GM12878 (cell line): ENCODE results near the gene APOO. TPM values are rescaled to one million over a fixed set of nuclear protein-coding genes. Genes with fewer than 3 reads are reported as not detected.

Experiments used
- ATAC-seq: fragments of 200-7000 bp; cut with Tn5 transposase; 3 replicates; pipeline ENCODE4 v1.9.1; 2020; ENCODE audit warnings: mild to moderate bottlenecking, moderate library complexity
- BruUV-seq: library from RNA; stranded (reverse); fragments of 400-500 nt; replicated peaks from 2 replicates; lab custom pipeline; 2021; lab: Mats Ljungman, UMichigan
- CTCF ChIA-PET: fragments of 300-600 bp; sonication (Branson Sonifier 250); formaldehyde crosslinking; extraction: SDS; loops from one replicate; lab custom pipeline; 2021; ENCODE audit warnings: inconsistent platforms; lab: Yijun Ruan, JAX
- POLR2A ChIA-PET: fragments of 350-600 bp; formaldehyde crosslinking; extraction: SDS; loops from one replicate; lab custom pipeline; 2021; ENCODE audit warnings: inconsistent platforms; lab: Charles Lee
- RAD21 ChIA-PET: fragments of 300-600 bp; sonication (Branson Sonifier 250); formaldehyde crosslinking; loops from one replicate; lab custom pipeline; 2023; ENCODE audit warnings: antibody characterized with exemption; ENCODE audit not compliant: unreplicated experiment; lab: Charles Lee
- SMC1A ChIA-PET: fragments of 300-600 bp; sonication (Branson Sonifier 250); formaldehyde crosslinking; loops from one replicate; lab custom pipeline; 2023; ENCODE audit not compliant: unreplicated experiment, uncharacterized antibody; lab: Charles Lee
- DNase-seq: peaks from one replicate; pipeline ENCODE4 v3.0.0-alpha.2; 2011; ENCODE audit warnings: low read depth, low spot score
- FAIRE-seq: peaks from 3 replicates; lab custom pipeline; 2011; peaks lifted over from hg19 to GRCh38; lab: Jason Lieb, UNC
- H2AFZ ChIP-seq: 2 replicates; pipeline ENCODE4 v1.6.0; 2011; ENCODE audit warnings: low read depth, low read length, control low read depth; ENCODE audit not compliant: control insufficient read depth
- H3K27ac ChIP-seq: 2 replicates; pipeline ENCODE4 v1.5.1; 2011; ENCODE audit warnings: control low read depth; ENCODE audit not compliant: control insufficient read depth, insufficient read depth
- H3K27me3 ChIP-seq, 2 experiments: replicated peaks in 1 of 2; 2 replicates each; pipeline versions ENCODE4 v1.6.0 to v1.6.1; 2011; ENCODE audit warnings: low read length in 1 of 2; ENCODE audit not compliant: control insufficient read depth in 2 of 2, insufficient read depth in 2 of 2
- H3K36me3 ChIP-seq, 2 experiments: 2 replicates each; pipeline ENCODE4 v1.5.1; 2011; ENCODE audit warnings: low read length in 1 of 2; ENCODE audit not compliant: control insufficient read depth in 2 of 2, insufficient read depth in 2 of 2
- H3K4me1 ChIP-seq: 2 replicates; pipeline ENCODE4 v1.6.1; 2011; ENCODE audit warnings: mild to moderate bottlenecking, low read length, moderate library complexity, mixed read lengths; ENCODE audit not compliant: control insufficient read depth, insufficient read depth
- H3K4me2 ChIP-seq: 2 replicates; pipeline ENCODE4 v1.6.0; 2011; ENCODE audit warnings: control low read depth; ENCODE audit not compliant: control insufficient read depth, insufficient read depth
- H3K4me3 ChIP-seq: fragments of 200-600 bp; sonication (generic); 2 replicates; pipeline ENCODE4 v1.5.1; 2016
- H3K79me2 ChIP-seq: 2 replicates; pipeline ENCODE4 v1.6.0; 2011; ENCODE audit warnings: low read length; ENCODE audit not compliant: control insufficient read depth, insufficient read depth
- H3K9ac ChIP-seq: 2 replicates; pipeline ENCODE4 v1.8.0; 2011; ENCODE audit warnings: low read length, control low read depth, mixed read lengths; ENCODE audit not compliant: control insufficient read depth, insufficient read depth
- H3K9me3 ChIP-seq: replicated peaks from 3 replicates; pipeline ENCODE4 v1.5.1; 2011; ENCODE audit warnings: mild to moderate bottlenecking, low read length; ENCODE audit not compliant: control insufficient read depth, insufficient read depth
- H4K20me1 ChIP-seq: 2 replicates; pipeline ENCODE4 v1.6.0; 2011; ENCODE audit not compliant: control insufficient read depth, insufficient read depth
- RCOR1 ChIP-seq: conservative IDR thresholded peaks from 2 replicates; pipeline ENCODE4 v1.6.1; 2012; ENCODE audit warnings: low read depth, low read length, improper control_type of control experiment
- SP1 ChIP-seq: IDR thresholded peaks from one replicate; pipeline ENCODE4 v1.6.1; 2011; ENCODE audit warnings: low read depth, low read length
- SPI1 ChIP-seq: IDR thresholded peaks from 2 replicates; pipeline ENCODE4 v1.6.1; 2011; ENCODE audit warnings: low read depth, mild to moderate bottlenecking, low read length, moderate library complexity, borderline replicate concordance; ENCODE audit not compliant: insufficient read depth
- SREBF2 ChIP-seq: IDR thresholded peaks from 2 replicates; pipeline ENCODE4 v1.6.1; 2012; ENCODE audit warnings: mild to moderate bottlenecking, low read length
- TCF7 ChIP-seq: IDR thresholded peaks from 2 replicates; pipeline ENCODE4 v1.6.1; 2014; ENCODE audit warnings: antibody characterized with exemption, borderline replicate concordance
- ZBTB11 ChIP-seq: fragments of 450-650 bp; formaldehyde crosslinking; IDR thresholded peaks from 2 replicates; pipeline ENCODE4 v1.5.0; 2022; ENCODE audit warnings: mild to moderate bottlenecking, missing genetic modification characterization
- WGBS: methylation state at CpG from one replicate; pipeline ENCODE4 v1.1.6; 2016; ENCODE audit warnings: low lambda C conversion rate; ENCODE audit not compliant: insufficient replicate concordance, insufficient coverage; ENCODE audit errors: missing lambda C conversion rate; 5-methylcytosine and 5-hydroxymethylcytosine counted together
- in situ Hi-C: fragments of 300-500 bp; cut with MboI; formaldehyde crosslinking; loops from 9 replicates; pipeline ENCODE4 v1.14.3; 2018; ENCODE audit warnings: mixed read lengths
- intact Hi-C: fragments of 100-400 bp; cut with micrococcal nuclease; formaldehyde crosslinking; loops from one replicate; pipeline ENCODE4 v1.14.2; 2022; ENCODE audit not compliant: unreplicated experiment
- polyA plus RNA-seq, 11 experiments: library from polyadenylated mRNA; depleted of rRNA in 4 of 11; unstranded in 6 of 11; stranded (reverse) in 5 of 11; fragments of >200 nt; fragmentation: Nextera tagmentation in 4 of 11; fragmentation: Illumina TruSeq in 1 of 11; extraction: Ambion mirVana in 4 of 11; extraction: Trizol in 1 of 11; gene quantifications; 1 replicate in 1 of 11; 2 replicates in 10 of 11; pipeline versions ENCODE4 v1.2.1 to v1.2.3, GENCODE V29; 2011 to 2016; ENCODE audit warnings: inconsistent platforms in 2 of 11, missing spikeins in 2 of 11, low read depth in 1 of 11
- total RNA-seq, 4 experiments: library from RNA; depleted of rRNA in 3 of 4; stranded (reverse); fragments of >200 nt in 3 of 4; fragmentation: Illumina TruSeq in 1 of 4; extraction: Trizol in 1 of 4; gene quantifications; 2 replicates each; pipeline versions ENCODE4 v1.2.1 to v1.2.3, GENCODE V29; 2013 to 2021
- TF ChIP-seq, protein P1 (sequence below): IDR thresholded peaks from 2 replicates; pipeline ENCODE4 v1.6.1; 2012; ENCODE audit warnings: improper control_type of control experiment, low read depth, low read length; ENCODE audit not compliant: insufficient replicate concordance

APOO gene
- total and polyA plus RNA-seq, 10 of the 15 experiments (the other 5 are each of a cell fraction or from before 2014, with no cell fraction given) = 20.7 to 68.7 (median 35.5) TPM

GRCh38 chrX:23825675-23826074 is 82.1 kb downstream of the APOO start:
- POLR2A ChIA-PET = no interaction called here
- in situ Hi-C loops = no loop called here
- RAD21 ChIA-PET = no interaction called here

DNA sequence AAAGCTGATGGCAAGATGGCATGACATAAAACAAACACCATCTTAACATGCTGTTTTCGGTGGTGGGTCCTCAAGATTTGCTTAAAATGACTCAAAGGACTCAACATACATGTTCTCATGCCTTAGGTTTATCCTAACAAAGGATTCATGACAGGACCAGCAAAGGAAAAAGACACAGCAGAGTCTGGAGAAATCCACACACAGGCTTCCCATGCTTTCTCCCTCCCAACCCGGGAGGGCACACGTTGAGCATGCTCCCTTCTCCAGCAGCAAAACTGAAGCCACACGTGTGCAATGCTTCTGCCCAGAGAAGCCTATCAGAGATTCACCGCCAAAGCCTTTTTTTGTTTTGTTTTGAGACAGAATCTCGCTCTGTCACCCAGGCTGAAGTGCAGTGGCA is 84.9 kb downstream of the APOO start:
- no peaks in the 10 kb centered on the region for H3K36me3 ChIP-seq
- H3K9me3 ChIP-seq = no peaks in the 10 kb centered on the region
- no peak for ATAC-seq
- POLR2A ChIA-PET = no interaction called here
- CTCF ChIA-PET = no interaction called here
- TF ChIP-seq RCOR1 = no peak
- no peak for TF ChIP-seq TCF7
- no peak for TF ChIP-seq ZBTB11 (CRISPR knock-in tag)
- no peak for TF ChIP-seq SREBF2
- TF ChIP-seq, protein P1, sequence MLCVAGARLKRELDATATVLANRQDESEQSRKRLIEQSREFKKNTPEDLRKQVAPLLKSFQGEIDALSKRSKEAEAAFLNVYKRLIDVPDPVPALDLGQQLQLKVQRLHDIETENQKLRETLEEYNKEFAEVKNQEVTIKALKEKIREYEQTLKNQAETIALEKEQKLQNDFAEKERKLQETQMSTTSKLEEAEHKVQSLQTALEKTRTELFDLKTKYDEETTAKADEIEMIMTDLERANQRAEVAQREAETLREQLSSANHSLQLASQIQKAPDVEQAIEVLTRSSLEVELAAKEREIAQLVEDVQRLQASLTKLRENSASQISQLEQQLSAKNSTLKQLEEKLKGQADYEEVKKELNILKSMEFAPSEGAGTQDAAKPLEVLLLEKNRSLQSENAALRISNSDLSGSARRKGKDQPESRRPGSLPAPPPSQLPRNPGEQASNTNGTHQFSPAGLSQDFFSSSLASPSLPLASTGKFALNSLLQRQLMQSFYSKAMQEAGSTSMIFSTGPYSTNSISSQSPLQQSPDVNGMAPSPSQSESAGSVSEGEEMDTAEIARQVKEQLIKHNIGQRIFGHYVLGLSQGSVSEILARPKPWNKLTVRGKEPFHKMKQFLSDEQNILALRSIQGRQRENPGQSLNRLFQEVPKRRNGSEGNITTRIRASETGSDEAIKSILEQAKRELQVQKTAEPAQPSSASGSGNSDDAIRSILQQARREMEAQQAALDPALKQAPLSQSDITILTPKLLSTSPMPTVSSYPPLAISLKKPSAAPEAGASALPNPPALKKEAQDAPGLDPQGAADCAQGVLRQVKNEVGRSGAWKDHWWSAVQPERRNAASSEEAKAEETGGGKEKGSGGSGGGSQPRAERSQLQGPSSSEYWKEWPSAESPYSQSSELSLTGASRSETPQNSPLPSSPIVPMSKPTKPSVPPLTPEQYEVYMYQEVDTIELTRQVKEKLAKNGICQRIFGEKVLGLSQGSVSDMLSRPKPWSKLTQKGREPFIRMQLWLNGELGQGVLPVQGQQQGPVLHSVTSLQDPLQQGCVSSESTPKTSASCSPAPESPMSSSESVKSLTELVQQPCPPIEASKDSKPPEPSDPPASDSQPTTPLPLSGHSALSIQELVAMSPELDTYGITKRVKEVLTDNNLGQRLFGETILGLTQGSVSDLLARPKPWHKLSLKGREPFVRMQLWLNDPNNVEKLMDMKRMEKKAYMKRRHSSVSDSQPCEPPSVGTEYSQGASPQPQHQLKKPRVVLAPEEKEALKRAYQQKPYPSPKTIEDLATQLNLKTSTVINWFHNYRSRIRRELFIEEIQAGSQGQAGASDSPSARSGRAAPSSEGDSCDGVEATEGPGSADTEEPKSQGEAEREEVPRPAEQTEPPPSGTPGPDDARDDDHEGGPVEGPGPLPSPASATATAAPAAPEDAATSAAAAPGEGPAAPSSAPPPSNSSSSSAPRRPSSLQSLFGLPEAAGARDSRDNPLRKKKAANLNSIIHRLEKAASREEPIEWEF = no peak
- TF ChIP-seq, all 136 proteins: peak for 0
- no peak overlapping the region for H2AFZ ChIP-seq
- intact Hi-C loops = no loop called here
- no peaks in the 10 kb centered on the region for H4K20me1 ChIP-seq
- no peaks in the 10 kb centered on the region for H3K79me2 ChIP-seq
- no TSS peak for BruUV-seq
- 61% methylated on average over 6 of the region's 6 CpGs for WGBS
- no peak overlapping the region for H3K9ac ChIP-seq
- ChIA-PET SMC1A (no interaction called here), RAD21 (no interaction called here)
- H3K27me3 ChIP-seq = no peaks in the 10 kb centered on the region
- H3K4me2 ChIP-seq = no peak overlapping the region
- in situ Hi-C loops = no loop called here
- H3K4me3 ChIP-seq = no peak overlapping the region
- FAIRE-seq (no peak), DNase-seq (no peak)
- H3K27ac ChIP-seq = no peak overlapping the region
- no peaks in the 10 kb centered on the region for H3K4me1 ChIP-seq

More at GRCh38 chrX:23825675-23826074, 82.1 kb downstream of the APOO start:
- Histone ChIP-seq H4K20me1 (no peaks in the 10 kb centered on the region), H3K27me3 (no peaks in the 10 kb centered on the region), H3K9me3 (no peaks in the 10 kb centered on the region), H2AFZ (no peak overlapping the region), H3K4me1 (no peaks in the 10 kb centered on the region), H3K79me2 (no peaks in the 10 kb centered on the region), H3K27ac (no peak overlapping the region), H3K4me3 (no peak overlapping the region), H3K4me2 (no peak overlapping the region), H3K36me3 (no peaks in the 10 kb centered on the region), H3K9ac (no peak overlapping the region)
- no peak for DNase-seq
- CTCF ChIA-PET = no interaction called here
- SMC1A ChIA-PET = no interaction called here
- intact Hi-C loops = no loop called here
- FAIRE-seq = no peak
- 0 out of 3 replicates have a peak, but pooled peaks have one; percentile 25 for ATAC-seq
- TF ChIP-seq SP1 (no peak), SPI1 (peak; percentile 32; the same call in 1 of the 2 replicates)
- BruUV-seq = no TSS peak
